ENCODE results near the gene IL1RN.
A peak's percentile ranks its signal among the peaks of the same experiment; 100 is the strongest.

IL1RN gene

GRCh38 chr2:113155331-113155730 lies 27.9 kb downstream of the IL1RN start:
- Histone ChIP-seq H3K27ac (ENCODE audit: low read depth, low read length) (no peak overlapping the region), H3K4me3 (ENCODE audit: low read depth in 1 of 5, low read length in 5 of 5) (no peak overlapping the region), H3K36me3 (ENCODE audit: control insufficient read depth in 5 of 5, insufficient read depth in 5 of 5, low read length in 5 of 5) (no peaks in the 10 kb centered on the region), H3K4me1 (ENCODE audit: control insufficient read depth in 5 of 5, insufficient read depth in 5 of 5, low read length in 5 of 5) (peaks cover 0 to 6% (median 0%) of the 10 kb centered on the region in 5 donors), H3K9me3 (ENCODE audit: control insufficient read depth in 5 of 5, low read length in 5 of 5) (no peaks in the 10 kb centered on the region), H3K9ac (ENCODE audit: low read length in 5 of 5) (no peak overlapping the region), H3K27me3 (ENCODE audit: control insufficient read depth in 5 of 5, insufficient read depth in 4 of 5, low read length in 5 of 5) (peaks cover 6 to 19% (median 14%) of the 10 kb centered on the region in 5 donors)

GRCh38 chr2:113156278-113157117 lies 29.1 kb downstream of the IL1RN start:
- H3K27ac ChIP-seq (ENCODE audit: low read depth, low read length) = no peak overlapping the region
- H3K4me1 ChIP-seq (ENCODE audit: control insufficient read depth in 5 of 5, insufficient read depth in 5 of 5, low read length in 5 of 5) = peaks cover 0 to 6% (median 0%) of the 10 kb centered on the region in 5 donors
- H3K27me3 ChIP-seq (ENCODE audit: control insufficient read depth in 5 of 5, insufficient read depth in 4 of 5, low read length in 5 of 5) = peaks cover 6 to 19% (median 14%) of the 10 kb centered on the region in 5 donors
- no peaks in the 10 kb centered on the region for H3K36me3 ChIP-seq (ENCODE audit: control insufficient read depth in 5 of 5, insufficient read depth in 5 of 5, low read length in 5 of 5)
- H3K9me3 ChIP-seq (ENCODE audit: control insufficient read depth in 5 of 5, low read length in 5 of 5) = no peaks in the 10 kb centered on the region
- no peak overlapping the region for H3K9ac ChIP-seq (ENCODE audit: low read length in 5 of 5)
- peak overlapping the region in 2 of 5 donors; percentile 1 to 30 for H3K4me3 ChIP-seq (ENCODE audit: low read depth in 1 of 5, low read length in 5 of 5)

- peaks cover 0 to 6% (median 0%) of the 10 kb centered on the region in 5 donors for H3K4me1 ChIP-seq (ENCODE audit: control insufficient read depth in 5 of 5, insufficient read depth in 5 of 5, low read length in 5 of 5)
- no peak overlapping the region for H3K9ac ChIP-seq (ENCODE audit: low read length in 5 of 5)
- H3K27ac ChIP-seq (ENCODE audit: low read depth, low read length) = no peak overlapping the region
- peaks cover 6 to 19% (median 14%) of the 10 kb centered on the region in 5 donors for H3K27me3 ChIP-seq (ENCODE audit: control insufficient read depth in 5 of 5, insufficient read depth in 4 of 5, low read length in 5 of 5)
- H3K9me3 ChIP-seq (ENCODE audit: control insufficient read depth in 5 of 5, low read length in 5 of 5) = no peaks in the 10 kb centered on the region
- peak overlapping the region in 4 of 5 donors; percentile 19 to 46 (median 30) for H3K4me3 ChIP-seq (ENCODE audit: low read depth in 1 of 5, low read length in 5 of 5)
- H3K36me3 ChIP-seq (ENCODE audit: control insufficient read depth in 5 of 5, insufficient read depth in 5 of 5, low read length in 5 of 5) = no peaks in the 10 kb centered on the region
These were observed 29.9 kb downstream of the IL1RN start for GRCh38 chr2:113157118-113157896.

- Histone ChIP-seq H3K36me3 (ENCODE audit: control insufficient read depth in 5 of 5, insufficient read depth in 5 of 5, low read length in 5 of 5) (no peaks in the 10 kb centered on the region), H3K9me3 (ENCODE audit: control insufficient read depth in 5 of 5, low read length in 5 of 5) (no peaks in the 10 kb centered on the region), H3K4me1 (ENCODE audit: control insufficient read depth in 5 of 5, insufficient read depth in 5 of 5, low read length in 5 of 5) (peaks cover 0 to 6% (median 0%) of the 10 kb centered on the region in 5 donors), H3K27ac (ENCODE audit: low read depth, low read length) (no peak overlapping the region), H3K9ac (ENCODE audit: low read length in 5 of 5) (no peak overlapping the region), H3K27me3 (ENCODE audit: control insufficient read depth in 5 of 5, insufficient read depth in 4 of 5, low read length in 5 of 5) (peaks cover 6 to 19% (median 14%) of the 10 kb centered on the region in 5 donors), H3K4me3 (ENCODE audit: low read depth in 1 of 5, low read length in 5 of 5) (peak overlapping the region in 3 of 5 donors; percentile 19 to 46 (median 34))
These were observed 30.7 kb downstream of the IL1RN start for GRCh38 chr2:113157897-113158753.

GRCh38 chr2:113158884-113159553 lies 31.6 kb downstream of the IL1RN start:
- H3K4me3 ChIP-seq (ENCODE audit: low read depth in 1 of 5, low read length in 5 of 5) = no peak overlapping the region
- H3K27me3 ChIP-seq (ENCODE audit: control insufficient read depth in 5 of 5, insufficient read depth in 4 of 5, low read length in 5 of 5) = peaks cover 6 to 19% (median 14%) of the 10 kb centered on the region in 5 donors
- no peaks in the 10 kb centered on the region for H3K36me3 ChIP-seq (ENCODE audit: control insufficient read depth in 5 of 5, insufficient read depth in 5 of 5, low read length in 5 of 5)
- no peaks in the 10 kb centered on the region for H3K9me3 ChIP-seq (ENCODE audit: control insufficient read depth in 5 of 5, low read length in 5 of 5)
- H3K9ac ChIP-seq (ENCODE audit: low read length in 5 of 5) = no peak overlapping the region
- no peak overlapping the region for H3K27ac ChIP-seq (ENCODE audit: low read depth, low read length)
- H3K4me1 ChIP-seq (ENCODE audit: control insufficient read depth in 5 of 5, insufficient read depth in 5 of 5, low read length in 5 of 5) = peaks cover 0 to 6% (median 0%) of the 10 kb centered on the region in 5 donors

GRCh38 chr2:113160248-113160647 lies 32.9 kb downstream of the IL1RN start:
- Histone ChIP-seq H3K27me3 (ENCODE audit: control insufficient read depth in 5 of 5, insufficient read depth in 4 of 5, low read length in 5 of 5) (peaks cover 6 to 19% (median 14%) of the 10 kb centered on the region in 5 donors), H3K9ac (ENCODE audit: low read length in 5 of 5) (no peak overlapping the region), H3K4me1 (ENCODE audit: control insufficient read depth in 5 of 5, insufficient read depth in 5 of 5, low read length in 5 of 5) (peaks cover 0 to 6% (median 0%) of the 10 kb centered on the region in 5 donors), H3K27ac (ENCODE audit: low read depth, low read length) (no peak overlapping the region), H3K36me3 (ENCODE audit: control insufficient read depth in 5 of 5, insufficient read depth in 5 of 5, low read length in 5 of 5) (no peaks in the 10 kb centered on the region), H3K4me3 (ENCODE audit: low read depth in 1 of 5, low read length in 5 of 5) (no peak overlapping the region), H3K9me3 (ENCODE audit: control insufficient read depth in 5 of 5, low read length in 5 of 5) (no peaks in the 10 kb centered on the region)

- Histone ChIP-seq H3K27ac (ENCODE audit: low read depth, low read length) (no peak overlapping the region), H3K27me3 (ENCODE audit: control insufficient read depth in 5 of 5, insufficient read depth in 4 of 5, low read length in 5 of 5) (peaks cover 6 to 16% (median 13%) of the 10 kb centered on the region in 5 donors), H3K4me1 (ENCODE audit: control insufficient read depth in 5 of 5, insufficient read depth in 5 of 5, low read length in 5 of 5) (peaks cover 0 to 6% (median 0%) of the 10 kb centered on the region in 5 donors), H3K9me3 (ENCODE audit: control insufficient read depth in 5 of 5, low read length in 5 of 5) (no peaks in the 10 kb centered on the region), H3K36me3 (ENCODE audit: control insufficient read depth in 5 of 5, insufficient read depth in 5 of 5, low read length in 5 of 5) (no peaks in the 10 kb centered on the region), H3K9ac (ENCODE audit: low read length in 5 of 5) (no peak overlapping the region), H3K4me3 (ENCODE audit: low read depth in 1 of 5, low read length in 5 of 5) (no peak overlapping the region)
These were observed 33.6 kb downstream of the IL1RN start for GRCh38 chr2:113160962-113161361.

GRCh38 chr2:113162173-113162572 lies 34.8 kb downstream of the IL1RN start:
- H3K9ac ChIP-seq (ENCODE audit: low read length in 5 of 5) = no peak overlapping the region
- H3K27me3 ChIP-seq (ENCODE audit: control insufficient read depth in 5 of 5, insufficient read depth in 4 of 5, low read length in 5 of 5) = peaks cover 6 to 9% (median 8%) of the 10 kb centered on the region in 5 donors
- peaks cover 0 to 6% (median 0%) of the 10 kb centered on the region in 5 donors for H3K4me1 ChIP-seq (ENCODE audit: control insufficient read depth in 5 of 5, insufficient read depth in 5 of 5, low read length in 5 of 5)
- no peak overlapping the region for H3K27ac ChIP-seq (ENCODE audit: low read depth, low read length)
- H3K9me3 ChIP-seq (ENCODE audit: control insufficient read depth in 5 of 5, low read length in 5 of 5) = no peaks in the 10 kb centered on the region
- no peak overlapping the region for H3K4me3 ChIP-seq (ENCODE audit: low read depth in 1 of 5, low read length in 5 of 5)
- no peaks in the 10 kb centered on the region for H3K36me3 ChIP-seq (ENCODE audit: control insufficient read depth in 5 of 5, insufficient read depth in 5 of 5, low read length in 5 of 5)

- H3K4me3 ChIP-seq (ENCODE audit: low read depth in 1 of 5, low read length in 5 of 5) = no peak overlapping the region
- peaks cover under 1 to 4% (median 4%) of the 10 kb centered on the region in 5 donors for H3K27me3 ChIP-seq (ENCODE audit: control insufficient read depth in 5 of 5, insufficient read depth in 4 of 5, low read length in 5 of 5)
- H3K9me3 ChIP-seq (ENCODE audit: control insufficient read depth in 5 of 5, low read length in 5 of 5) = no peaks in the 10 kb centered on the region
- no peak overlapping the region for H3K27ac ChIP-seq (ENCODE audit: low read depth, low read length)
- no peaks in the 10 kb centered on the region for H3K36me3 ChIP-seq (ENCODE audit: control insufficient read depth in 5 of 5, insufficient read depth in 5 of 5, low read length in 5 of 5)
- no peak overlapping the region for H3K9ac ChIP-seq (ENCODE audit: low read length in 5 of 5)
- H3K4me1 ChIP-seq (ENCODE audit: control insufficient read depth in 5 of 5, insufficient read depth in 5 of 5, low read length in 5 of 5) = peaks cover 0 to under 1% (median 0%) of the 10 kb centered on the region in 5 donors
These were observed 35.5 kb downstream of the IL1RN start for GRCh38 chr2:113162869-113163268.

Measured in subcutaneous abdominal adipose tissue (tissue), 5 donors.